Endometrial microvascular endothelial cells (primary cell): ENCODE data around the gene CASS4. TPM values are rescaled to one million over a fixed set of nuclear protein-coding genes. Genes with fewer than 3 reads are reported as not detected.

ENCODE experiments used
- in situ Hi-C: cut with HindIII; loops from 2 replicates; pipeline ENCODE4 v1.10.0; 2017; ENCODE audit warnings: low sequenced_read_pairs, low pct_unique_long_range_greater_than_20kb; ENCODE audit errors: inconsistent ontology term
- total RNA-seq: library from RNA; depleted of rRNA; stranded (reverse); fragments of >200 nt; gene quantifications from one replicate; pipeline ENCODE4 v1.2.3, GENCODE V29; 2015; ENCODE audit errors: inconsistent ontology term

The CASS4 gene
- total RNA-seq, 1 donor from 2014 or later: 0.28 TPM

- in situ Hi-C loops: no loop called here
Measured at GRCh38 chr20:56420028-56420427, 8.0 kb downstream of the CASS4 start.

GRCh38 chr20:56420940-56421688 is 9.1 kb downstream of the CASS4 start:
- in situ Hi-C loops: no loop called here

GRCh38 chr20:56422076-56422823 is 10.2 kb downstream of the CASS4 start:
- in situ Hi-C loops: no loop called here

- in situ Hi-C loops: no loop called here
Measured at GRCh38 chr20:56422824-56423189, 10.7 kb downstream of the CASS4 start.

GRCh38 chr20:56423211-56423610 is 11.2 kb downstream of the CASS4 start:
- in situ Hi-C loops: no loop called here

- in situ Hi-C loops: no loop called here
Measured at GRCh38 chr20:56423886-56424285, 11.8 kb downstream of the CASS4 start.

GRCh38 chr20:56424931-56425330 is 12.9 kb downstream of the CASS4 start:
- in situ Hi-C loops: no loop called here

- in situ Hi-C loops: no loop called here
Measured at GRCh38 chr20:56426026-56426425, 14.0 kb downstream of the CASS4 start.

- in situ Hi-C loops: no loop called here
Measured at GRCh38 chr20:56426926-56427325, 14.9 kb downstream of the CASS4 start.

- in situ Hi-C loops: no loop called here
Measured at GRCh38 chr20:56427797-56428196, 15.7 kb downstream of the CASS4 start.

GRCh38 chr20:56428410-56428809 is 16.4 kb downstream of the CASS4 start:
- in situ Hi-C loops: no loop called here

- in situ Hi-C loops: no loop called here
Measured at GRCh38 chr20:56428881-56429280, 16.8 kb downstream of the CASS4 start.

- in situ Hi-C loops: no loop called here
Measured at GRCh38 chr20:56429502-56429901, 17.4 kb downstream of the CASS4 start.

- in situ Hi-C loops: no loop called here
Measured at GRCh38 chr20:56429941-56430340, 17.9 kb downstream of the CASS4 start.

GRCh38 chr20:56430461-56430860 is 18.4 kb downstream of the CASS4 start:
- in situ Hi-C loops: no loop called here

GRCh38 chr20:56430957-56431356 is 18.9 kb downstream of the CASS4 start:
- in situ Hi-C loops: no loop called here

GRCh38 chr20:56431471-56431870 is 19.4 kb downstream of the CASS4 start:
- in situ Hi-C loops: no loop called here

- in situ Hi-C loops: no loop called here
Measured at GRCh38 chr20:56433221-56433879, 21.3 kb downstream of the CASS4 start.

GRCh38 chr20:56433880-56434255 is 21.8 kb downstream of the CASS4 start:
- in situ Hi-C loops: no loop called here
